ENCODE measurements around the gene SUPT4H1. TPM values are rescaled to one million over a fixed set of nuclear protein-coding genes. Genes with fewer than 3 reads are reported as not detected.
A peak's percentile ranks its signal among the peaks of the same experiment; 100 is the strongest.

The SUPT4H1 gene
- total RNA-seq, 4 donors from 2014 or later = 38.2 to 56.3 (median 44.2) TPM

- H3K27ac ChIP-seq = peak overlapping the region; percentile 42 to 87 (median 78)
- H3K36me3 ChIP-seq = peaks cover 26 to 28% of the 10 kb centered on the region in 2 donors
- no peaks in the 10 kb centered on the region for H3K27me3 ChIP-seq
- DNase-seq = peak; percentile 46 to 48
- TF ChIP-seq POLR2A (IDR thresholded peaks at IDR 0.05) = peak in 1 of 2 donors; percentile 44
- TF ChIP-seq, protein P1, sequence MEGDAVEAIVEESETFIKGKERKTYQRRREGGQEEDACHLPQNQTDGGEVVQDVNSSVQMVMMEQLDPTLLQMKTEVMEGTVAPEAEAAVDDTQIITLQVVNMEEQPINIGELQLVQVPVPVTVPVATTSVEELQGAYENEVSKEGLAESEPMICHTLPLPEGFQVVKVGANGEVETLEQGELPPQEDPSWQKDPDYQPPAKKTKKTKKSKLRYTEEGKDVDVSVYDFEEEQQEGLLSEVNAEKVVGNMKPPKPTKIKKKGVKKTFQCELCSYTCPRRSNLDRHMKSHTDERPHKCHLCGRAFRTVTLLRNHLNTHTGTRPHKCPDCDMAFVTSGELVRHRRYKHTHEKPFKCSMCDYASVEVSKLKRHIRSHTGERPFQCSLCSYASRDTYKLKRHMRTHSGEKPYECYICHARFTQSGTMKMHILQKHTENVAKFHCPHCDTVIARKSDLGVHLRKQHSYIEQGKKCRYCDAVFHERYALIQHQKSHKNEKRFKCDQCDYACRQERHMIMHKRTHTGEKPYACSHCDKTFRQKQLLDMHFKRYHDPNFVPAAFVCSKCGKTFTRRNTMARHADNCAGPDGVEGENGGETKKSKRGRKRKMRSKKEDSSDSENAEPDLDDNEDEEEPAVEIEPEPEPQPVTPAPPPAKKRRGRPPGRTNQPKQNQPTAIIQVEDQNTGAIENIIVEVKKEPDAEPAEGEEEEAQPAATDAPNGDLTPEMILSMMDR (IDR thresholded peaks at IDR 0.05) = no peak
- H3K9me3 ChIP-seq = no peaks in the 10 kb centered on the region
- WGBS, 2 donors = 6 to 7% methylated on average over 26 of the region's 26 CpGs
- intact Hi-C loops (cut with DNase I) = loop anchor here (10.0 kb wide), 1 partner anchor 62 kb away; the partner anchor contains the start of gene RNF43
- peak overlapping the region; percentile 19 to 98 (median 84) for H3K4me3 ChIP-seq (replicated peaks in 1 of 3)
- peaks cover 11 to 14% of the 10 kb centered on the region in 2 donors for H3K4me1 ChIP-seq
Measured at GRCh38 chr17:58352596-58353388, 791 bp upstream of the SUPT4H1 start.

GRCh38 chr17:58351182-58351581 is 819 bp downstream of the SUPT4H1 start:
- no peak for TF ChIP-seq POLR2A (IDR thresholded peaks at IDR 0.05)
- TF ChIP-seq, protein P1 (IDR thresholded peaks at IDR 0.05) = no peak
- intact Hi-C loops (cut with DNase I) = loop anchor here (10.0 kb wide), 1 partner anchor 64 kb away; the partner anchor contains the start of gene RNF43
- Histone ChIP-seq H3K27me3 (no peaks in the 10 kb centered on the region), H3K36me3 (peaks cover 41 to 44% of the 10 kb centered on the region in 2 donors), H3K4me3 (replicated peaks in 1 of 3) (peak overlapping the region; percentile 19 to 98 (median 84)), H3K27ac (no peak overlapping the region), H3K4me1 (peaks cover 11 to 14% of the 10 kb centered on the region in 2 donors), H3K9me3 (no peaks in the 10 kb centered on the region)
- WGBS, 2 donors = 59 to 71% methylated on average over 4 of the region's 4 CpGs
- no peak for DNase-seq

- intact Hi-C loops (cut with DNase I) = no loop called here
- H3K9me3 ChIP-seq = no peaks in the 10 kb centered on the region
- no peak overlapping the region for H3K27ac ChIP-seq
- DNase-seq = no peak
- no peak for TF ChIP-seq POLR2A (IDR thresholded peaks at IDR 0.05)
- TF ChIP-seq, protein P1 (IDR thresholded peaks at IDR 0.05) = no peak
- WGBS, 2 donors = 100% methylated on average over 1 of the region's 1 CpG
- H3K4me1 ChIP-seq = peaks cover 8 to 19% of the 10 kb centered on the region in 2 donors
- no peaks in the 10 kb centered on the region for H3K27me3 ChIP-seq
- H3K4me3 ChIP-seq (replicated peaks in 1 of 3) = no peak overlapping the region
- peaks cover 60% of the 10 kb centered on the region in 2 donors for H3K36me3 ChIP-seq
Measured at GRCh38 chr17:58348038-58348437, 4.0 kb downstream of the SUPT4H1 start.

DNA sequence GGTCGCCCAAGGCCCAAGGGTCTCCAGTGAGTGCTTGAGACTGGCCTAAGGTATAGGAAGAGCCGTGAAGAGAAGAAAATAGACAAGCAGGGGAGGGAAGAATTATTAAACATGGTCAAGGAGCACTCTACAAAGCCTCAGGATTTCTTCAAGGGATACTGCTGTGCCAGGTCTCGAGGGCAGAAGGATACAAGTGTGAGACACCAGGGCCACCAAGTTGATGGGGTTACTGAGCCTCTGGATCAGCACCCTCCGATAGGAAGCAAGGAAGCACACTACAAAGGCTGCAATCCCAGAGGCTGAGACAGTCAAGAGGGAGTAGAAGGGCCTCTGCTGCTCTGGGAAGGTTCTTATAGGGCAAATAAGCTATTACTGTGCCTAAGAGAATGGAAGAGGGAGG is 6.5 kb downstream of the SUPT4H1 start:
- Histone ChIP-seq H3K4me3 (replicated peaks in 1 of 3) (no peak overlapping the region), H3K27ac (no peak overlapping the region), H3K4me1 (peaks cover 0 to 7% of the 10 kb centered on the region in 2 donors), H3K36me3 (peaks cover 58 to 60% of the 10 kb centered on the region in 2 donors), H3K9me3 (no peaks in the 10 kb centered on the region), H3K27me3 (no peaks in the 10 kb centered on the region)
- intact Hi-C loops (cut with DNase I) = no loop called here
- no peak for DNase-seq
- TF ChIP-seq POLR2A (IDR thresholded peaks at IDR 0.05) = no peak
- TF ChIP-seq, protein P1 (IDR thresholded peaks at IDR 0.05) = no peak
- WGBS, 2 donors = 75 to 82% methylated on average over 4 of the region's 4 CpGs

DNA sequence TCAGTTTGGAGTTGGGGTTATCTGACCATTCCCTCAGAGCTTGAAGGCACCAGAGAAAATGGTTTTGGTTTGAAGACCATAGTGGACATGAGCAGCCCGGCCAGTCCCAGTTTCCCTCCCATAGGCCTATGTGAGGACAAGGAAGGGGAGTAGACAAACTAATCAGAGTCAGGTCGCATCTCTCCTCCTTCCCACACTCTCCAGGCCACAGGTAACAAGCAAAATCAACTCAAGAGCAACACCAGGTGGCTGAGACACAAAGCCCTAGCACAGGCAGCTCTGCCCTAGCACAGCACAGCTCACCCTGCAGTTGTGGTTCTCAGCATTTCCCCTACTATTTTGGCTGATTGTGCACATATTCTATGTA is 7.2 kb downstream of the SUPT4H1 start:
- Histone ChIP-seq H3K36me3 (peaks cover 50 to 53% of the 10 kb centered on the region in 2 donors), H3K27ac (no peak overlapping the region), H3K4me3 (replicated peaks in 1 of 3) (no peak overlapping the region), H3K4me1 (peaks cover 0 to 7% of the 10 kb centered on the region in 2 donors), H3K27me3 (no peaks in the 10 kb centered on the region), H3K9me3 (no peaks in the 10 kb centered on the region)
- intact Hi-C loops (cut with DNase I) = no loop called here
- no peak for TF ChIP-seq POLR2A (IDR thresholded peaks at IDR 0.05)
- TF ChIP-seq, protein P1 (IDR thresholded peaks at IDR 0.05) = no peak
- 55 to 64% methylated on average over 2 of the region's 2 CpGs for WGBS, 2 donors
- no peak for DNase-seq

Measured in thyroid gland (tissue), 4 donors.